DMS114 treated with DMSO at 0.1 percent for 48 hours (cell line): Measurements from ENCODE around the gene ANKRD55.
"Not testable (repeated sequence)": the region's sequence is repeated elsewhere in the genome, so short reads cannot be mapped to it uniquely, and the experiment has no call there.

Experiments used
- DNase-seq: peaks from one replicate; lab custom pipeline; 2025; ENCODE audit not compliant: unreplicated experiment; lab: John Stamatoyannopoulos, UW

The ANKRD55 gene

GRCh38 chr5:56110646-56111403 is 122.3 kb downstream of the ANKRD55 start:
- no peak for DNase-seq

DNA sequence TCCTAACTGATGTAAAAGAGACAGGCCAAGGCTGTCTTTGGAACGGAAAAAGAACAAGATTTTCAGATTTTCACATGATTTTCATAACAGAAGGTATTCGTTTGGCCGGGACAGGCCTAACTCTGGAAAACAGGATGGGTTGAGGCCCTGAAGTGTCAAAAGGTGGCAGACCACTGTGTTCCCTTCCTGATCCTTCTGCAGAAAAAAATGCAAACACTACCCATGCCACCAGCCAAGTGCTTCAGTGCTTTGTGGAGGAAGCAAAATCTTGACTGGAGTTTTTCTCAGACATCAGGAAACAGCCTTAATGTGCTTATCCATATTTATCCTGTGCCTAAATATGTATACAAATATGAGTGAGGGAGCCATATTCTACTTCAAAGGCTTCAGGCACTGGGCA is 124.9 kb downstream of the ANKRD55 start:
- DNase-seq: no peak

DNA sequence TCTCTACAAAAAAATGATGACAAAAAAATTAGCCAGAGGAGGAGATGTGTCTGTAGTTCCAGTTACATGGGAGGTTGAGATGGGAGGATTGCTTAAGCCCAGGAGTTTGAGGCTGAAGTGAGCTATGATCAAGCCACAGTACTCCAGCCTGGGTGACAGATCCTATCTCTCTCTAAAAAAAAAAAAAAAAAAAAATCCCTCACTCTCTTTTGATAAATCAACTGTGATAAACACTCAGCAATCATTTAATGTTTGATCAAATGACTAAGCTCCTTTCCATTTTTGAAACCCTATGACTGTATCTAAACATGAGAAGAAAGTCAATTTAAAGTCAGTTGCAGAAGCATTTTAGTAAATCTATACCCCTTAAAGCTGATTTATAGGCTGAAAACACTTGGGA is 126.3 kb downstream of the ANKRD55 start:
- no peak for DNase-seq

DNA sequence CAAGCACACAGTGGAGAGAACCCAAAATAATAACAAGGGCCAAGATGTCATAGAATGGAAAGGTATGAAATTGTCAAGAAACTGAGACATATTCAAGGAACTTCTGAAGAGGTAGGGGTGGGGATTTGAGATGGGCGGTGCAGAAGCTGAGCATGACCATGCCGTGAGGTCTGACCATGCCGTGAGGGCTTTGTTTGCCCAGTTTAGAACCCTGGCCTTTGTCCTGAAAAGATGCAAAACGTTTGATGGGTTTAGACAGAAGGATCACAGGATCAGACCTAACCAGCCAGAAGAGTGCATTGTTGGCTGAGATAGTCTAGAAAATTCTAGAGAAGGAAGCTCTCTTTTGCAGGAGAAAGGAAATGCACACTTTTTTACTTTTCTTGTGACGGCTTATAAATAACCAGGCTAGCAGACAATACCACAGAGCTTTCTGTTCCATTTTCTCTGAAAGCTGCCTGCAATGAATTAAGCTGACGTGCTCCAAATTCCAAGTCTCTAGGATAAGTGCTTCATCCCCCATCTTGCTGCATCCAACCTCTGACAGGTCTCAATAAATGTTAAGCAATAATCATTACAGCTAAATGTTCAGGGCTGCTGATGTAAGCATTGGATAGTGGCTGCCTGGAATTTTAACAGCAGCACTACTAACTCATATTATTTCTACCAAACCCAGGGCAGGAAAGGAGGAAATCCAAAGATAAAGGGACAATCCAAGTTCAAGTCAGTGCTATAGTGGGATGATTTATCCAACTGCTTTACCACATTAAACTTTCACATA is 127.4 kb downstream of the ANKRD55 start:
- no peak for DNase-seq

- no peak for DNase-seq
These were observed 130.2 kb downstream of the ANKRD55 start for GRCh38 chr5:56102889-56103288.

DNA sequence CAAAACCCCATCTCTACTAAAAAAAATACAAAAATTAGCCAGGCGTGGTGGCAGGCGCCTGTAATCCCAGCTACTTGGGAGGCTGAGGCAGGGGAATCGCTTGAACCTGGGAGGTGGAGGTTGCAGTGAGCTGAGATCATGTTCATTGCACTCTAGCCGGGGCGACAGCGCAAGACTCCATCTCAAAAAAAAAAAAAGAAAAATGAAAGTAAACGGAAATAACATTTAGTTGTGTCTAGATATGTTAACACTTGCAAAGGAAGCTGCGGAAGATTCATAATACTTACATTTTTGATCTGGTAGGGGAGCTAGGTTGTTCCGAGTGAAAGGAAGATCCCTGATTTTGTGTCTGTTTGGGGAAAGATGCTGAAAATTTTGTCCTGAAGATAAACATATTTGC is 130.9 kb downstream of the ANKRD55 start:
- DNase-seq: not testable (repeated sequence)

DNA sequence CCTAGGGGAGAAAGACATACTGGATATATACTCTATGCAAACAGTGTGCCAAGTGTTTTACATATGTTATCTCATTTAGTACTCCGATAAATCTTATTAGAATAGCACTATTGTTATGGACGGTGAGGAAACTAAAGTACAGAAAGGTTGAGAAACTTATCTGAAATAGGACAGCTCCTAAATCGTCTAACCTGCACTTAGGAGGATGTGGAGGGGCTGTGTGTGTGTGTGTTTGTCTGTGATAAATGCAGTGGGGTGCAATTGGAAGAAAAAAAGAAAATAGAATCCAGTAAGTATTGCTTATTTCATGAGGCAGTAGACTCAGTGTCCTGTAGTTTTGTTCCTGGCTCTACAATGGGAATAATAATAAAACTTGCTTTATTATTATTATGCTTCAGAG is 131.9 kb downstream of the ANKRD55 start:
- DNase-seq: no peak

DNA sequence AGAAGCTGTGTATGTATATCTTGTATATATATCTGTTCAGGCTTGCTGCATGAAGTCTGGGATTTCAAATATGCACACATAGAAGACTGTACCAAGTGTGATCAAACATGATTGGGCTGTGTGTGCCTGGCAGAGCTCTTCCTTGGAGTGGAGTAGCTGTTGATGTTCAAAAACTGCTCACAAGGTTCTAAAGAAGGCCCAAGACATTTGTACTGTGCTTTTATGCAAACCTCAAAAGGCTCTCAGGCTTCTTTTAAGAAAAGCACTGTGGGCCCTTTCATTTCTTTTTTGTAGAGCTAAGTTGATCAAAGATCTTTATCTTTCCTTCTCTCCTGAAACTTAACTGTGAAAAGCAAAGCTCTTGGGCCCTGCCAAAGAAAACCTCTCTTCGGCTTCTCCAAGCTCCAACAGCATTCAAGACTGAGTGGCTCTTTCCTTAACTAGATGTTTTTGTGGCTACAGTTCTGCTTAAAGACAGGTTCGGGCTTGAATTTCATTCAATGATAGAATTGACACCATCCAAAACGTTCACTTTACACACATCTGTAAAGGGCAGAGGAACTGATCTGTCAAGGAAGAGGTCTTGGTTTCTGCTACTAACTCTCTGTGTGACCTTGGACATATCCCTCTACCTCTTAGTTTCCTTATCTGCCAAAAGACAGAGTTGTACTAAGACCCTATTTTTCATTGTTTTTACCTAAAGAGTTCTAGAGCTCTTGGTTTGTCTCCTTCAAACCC is 132.5 kb downstream of the ANKRD55 start:
- no peak for DNase-seq

DNA sequence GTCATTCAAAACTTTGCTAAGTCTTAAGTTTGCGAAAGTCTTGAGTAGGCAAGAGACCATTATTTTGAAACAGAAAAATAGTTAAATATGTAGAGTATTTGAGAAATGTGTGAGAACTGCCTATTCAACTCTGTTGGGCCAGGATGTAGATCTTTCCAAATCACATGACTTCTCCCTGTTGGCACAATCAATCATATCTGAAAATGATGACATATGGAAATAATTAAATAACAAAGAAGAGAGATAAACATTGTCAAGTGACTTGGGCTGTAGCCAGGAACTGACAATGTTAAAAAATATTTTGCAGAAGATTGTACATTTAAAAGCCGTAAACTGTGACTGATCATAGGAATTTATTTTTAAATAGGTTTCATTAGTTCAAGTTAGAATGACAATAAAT is 133.8 kb downstream of the ANKRD55 start:
- no peak for DNase-seq

- DNase-seq: no peak
These were observed 136.1 kb downstream of the ANKRD55 start for GRCh38 chr5:56097055-56097454.

DNA sequence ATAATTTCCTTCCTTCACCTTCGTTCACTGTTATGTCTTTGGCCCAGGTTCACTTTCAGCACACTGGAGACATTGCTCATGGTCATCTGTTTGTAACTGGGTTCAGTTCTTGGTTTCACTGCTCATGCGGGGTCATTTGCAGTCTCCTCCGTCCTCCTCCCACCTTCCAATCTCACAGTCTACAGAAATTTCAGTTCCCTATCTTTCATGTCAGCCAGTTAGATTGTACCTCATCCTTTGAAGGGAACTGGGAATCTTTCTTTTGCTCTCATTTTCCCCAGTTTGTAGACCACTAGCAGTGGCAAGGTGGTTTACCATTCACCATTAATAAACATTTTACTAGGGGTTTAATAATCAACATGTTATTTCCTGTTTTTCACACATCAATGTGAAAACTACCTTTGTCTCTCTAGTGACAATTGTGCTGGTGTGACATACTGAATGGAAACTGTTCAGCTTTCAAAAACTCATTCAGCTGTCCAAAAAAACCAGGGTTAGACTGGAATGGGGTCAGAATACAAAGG is 137.5 kb downstream of the ANKRD55 start:
- DNase-seq: no peak

- no peak for DNase-seq
These were observed 138.4 kb downstream of the ANKRD55 start for GRCh38 chr5:56094579-56095361.

- no peak for DNase-seq
These were observed 139.2 kb downstream of the ANKRD55 start for GRCh38 chr5:56093970-56094369.

GRCh38 chr5:56092115-56092514 is 141.0 kb downstream of the ANKRD55 start:
- DNase-seq: no peak

GRCh38 chr5:56091664-56092063 is 141.5 kb downstream of the ANKRD55 start:
- no peak for DNase-seq

DNA sequence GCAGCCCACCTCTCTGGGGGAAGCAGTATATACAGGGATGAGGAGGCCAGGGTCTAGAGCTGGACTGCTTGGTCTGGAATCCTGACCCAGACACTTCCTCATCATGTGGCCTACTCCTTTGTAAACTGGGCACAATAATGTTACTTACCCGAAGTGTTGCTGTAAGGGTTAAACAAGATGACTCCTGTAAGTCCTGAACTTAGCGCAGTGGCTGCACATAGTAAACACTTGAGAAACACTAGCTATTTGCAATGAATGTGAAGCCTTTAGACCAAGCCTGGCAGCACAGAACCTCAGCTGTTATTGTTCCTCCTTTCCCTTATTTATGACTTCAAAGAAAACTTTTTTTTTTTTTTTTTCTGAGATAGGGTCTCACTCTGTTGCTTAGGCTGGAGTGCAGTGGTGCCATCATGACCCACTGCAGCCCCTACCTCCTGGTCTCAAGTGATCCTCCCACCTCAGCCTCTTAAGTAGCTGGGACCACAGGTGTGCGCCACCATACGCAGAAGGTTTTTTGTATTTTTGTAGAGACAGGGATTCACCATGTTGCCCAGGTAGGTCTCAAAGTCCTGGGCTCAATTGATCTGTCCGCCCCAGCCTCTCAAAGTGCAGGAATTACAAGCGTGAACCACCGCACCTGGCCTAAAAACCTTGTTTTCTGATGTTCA is 142.2 kb downstream of the ANKRD55 start:
- no peak for DNase-seq

DNA sequence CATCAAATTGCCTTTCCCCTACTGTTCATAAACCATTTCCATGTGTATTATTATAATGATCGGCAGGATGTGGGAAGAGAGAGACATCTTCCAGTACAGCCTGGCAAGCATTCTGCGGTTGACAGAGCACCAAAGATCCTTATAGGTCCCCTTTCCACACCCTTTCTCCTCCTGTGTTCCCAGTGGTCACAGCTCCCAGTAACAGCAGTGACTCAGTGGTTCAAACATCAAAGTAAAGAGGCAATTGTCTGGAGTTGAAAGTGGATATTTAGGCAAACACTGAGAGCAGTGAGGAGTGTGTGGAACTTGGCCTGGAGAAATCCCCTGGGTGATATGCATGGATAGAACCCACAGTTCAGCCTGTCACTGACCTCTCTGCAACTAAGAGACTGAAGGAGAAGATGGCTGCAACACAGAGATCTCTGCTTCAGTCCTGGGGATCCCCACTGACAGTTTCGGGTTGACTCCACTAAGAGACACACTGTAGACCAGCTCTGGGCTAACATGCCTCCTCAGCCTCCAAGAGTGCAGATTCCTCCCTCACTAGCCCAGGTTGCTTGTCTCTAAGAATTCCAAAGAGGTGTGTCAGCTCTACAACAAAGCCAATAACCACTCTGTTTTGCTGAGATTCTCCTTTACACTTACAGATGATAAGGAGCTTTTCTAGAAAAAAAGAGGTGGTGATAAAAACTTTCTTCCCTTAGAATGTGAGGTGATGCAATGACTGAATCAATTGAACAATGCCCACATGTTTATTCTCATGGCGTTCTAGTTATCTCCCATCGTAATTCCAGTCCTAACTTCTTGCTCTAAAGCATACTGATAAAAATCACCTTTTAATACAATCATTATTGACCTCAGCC is 143.9 kb downstream of the ANKRD55 start:
- DNase-seq: no peak

DNA sequence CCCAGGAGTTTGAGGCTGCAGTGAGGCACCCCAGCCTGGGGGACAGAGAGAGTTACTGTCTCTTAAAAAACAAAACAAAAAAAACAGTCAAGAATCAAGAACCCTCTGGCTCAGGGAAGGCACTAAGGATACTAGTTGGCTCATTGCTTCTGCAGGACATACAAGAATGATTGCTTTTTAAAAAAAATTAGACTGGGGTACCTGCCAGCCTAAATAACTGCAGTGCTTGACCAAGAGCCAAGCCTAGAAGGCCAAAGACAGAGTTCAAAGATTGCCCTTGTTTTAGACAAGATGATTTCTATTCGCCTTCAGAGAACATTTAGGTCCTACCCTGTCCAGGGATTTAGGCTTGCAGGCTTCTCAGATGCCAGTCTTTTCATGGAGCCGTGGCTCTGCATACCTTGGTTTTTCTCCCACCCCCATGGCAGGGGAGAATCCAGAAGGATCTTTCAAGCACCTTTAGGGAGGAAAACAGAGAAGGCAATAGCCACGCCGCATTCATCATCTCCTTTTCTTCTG is 144.6 kb downstream of the ANKRD55 start:
- no peak for DNase-seq

- DNase-seq: no peak
These were observed 147.9 kb downstream of the ANKRD55 start for GRCh38 chr5:56085193-56085592.
